HEK293 (cell line): ENCODE results near the gene APC2.

Experiments
- BCL11A ChIP-seq: fragments of 450-650 bp; formaldehyde crosslinking; IDR thresholded peaks from 2 replicates; pipeline ENCODE4 v1.5.1; 2016; ENCODE audit warnings: low read depth, missing biosample characterization, missing genetic modification characterization
- GLIS1 ChIP-seq: fragments of 450-650 bp; formaldehyde crosslinking; IDR thresholded peaks from 2 replicates; pipeline ENCODE4 v1.5.1; 2016; ENCODE audit warnings: missing biosample characterization, missing genetic modification characterization
- HOXA7 ChIP-seq: sonication (generic); formaldehyde crosslinking; IDR thresholded peaks from 2 replicates; pipeline ENCODE4 v1.8.1; 2022; ENCODE audit warnings: missing genetic modification reagents, borderline replicate concordance
- KLF8 ChIP-seq: fragments of 450-650 bp; formaldehyde crosslinking; IDR thresholded peaks from 2 replicates; pipeline ENCODE4 v1.5.1; 2016; ENCODE audit warnings: missing biosample characterization, missing genetic modification characterization
- MZF1 ChIP-seq: fragments of 450-650 bp; formaldehyde crosslinking; IDR thresholded peaks from 2 replicates; pipeline ENCODE4 v1.5.1; 2017; ENCODE audit warnings: missing biosample characterization, missing genetic modification characterization, borderline replicate concordance
- ZBTB1 ChIP-seq: fragments of 450-650 bp; formaldehyde crosslinking; IDR thresholded peaks from 2 replicates; pipeline ENCODE4 v1.5.1; 2016; ENCODE audit warnings: missing biosample characterization, missing genetic modification characterization
- ZBTB20 ChIP-seq: fragments of 450-650 bp; formaldehyde crosslinking; IDR thresholded peaks from 2 replicates; pipeline ENCODE4 v1.5.1; 2016; ENCODE audit warnings: missing biosample characterization, missing genetic modification characterization
- ZBTB8A ChIP-seq: fragments of 450-650 bp; formaldehyde crosslinking; IDR thresholded peaks from 2 replicates; pipeline ENCODE4 v1.5.1; 2016; ENCODE audit warnings: missing biosample characterization, missing genetic modification characterization
- ZFP3 ChIP-seq: fragments of 450-650 bp; formaldehyde crosslinking; IDR thresholded peaks from 2 replicates; pipeline ENCODE4 v1.5.1; 2016; ENCODE audit warnings: low read depth, missing biosample characterization, missing genetic modification characterization
- ZFP41 ChIP-seq: fragments of 450-650 bp; formaldehyde crosslinking; IDR thresholded peaks from 2 replicates; pipeline ENCODE4 v1.5.1; 2016; ENCODE audit warnings: missing biosample characterization, missing genetic modification characterization, borderline replicate concordance
- ZIC2 ChIP-seq: fragments of 450-650 bp; formaldehyde crosslinking; IDR thresholded peaks from 2 replicates; pipeline ENCODE4 v1.5.1; 2016; ENCODE audit warnings: missing biosample characterization, missing genetic modification characterization
- ZNF140 ChIP-seq: fragments of 450-650 bp; formaldehyde crosslinking; IDR thresholded peaks from 2 replicates; pipeline ENCODE4 v1.5.1; 2016; ENCODE audit warnings: missing biosample characterization, missing genetic modification characterization
- ZNF211 ChIP-seq: fragments of 450-650 bp; formaldehyde crosslinking; IDR thresholded peaks from 2 replicates; pipeline ENCODE4 v1.5.1; 2016; ENCODE audit warnings: low read depth, missing biosample characterization, missing genetic modification characterization
- ZNF214 ChIP-seq: fragments of 450-650 bp; formaldehyde crosslinking; IDR thresholded peaks from 2 replicates; pipeline ENCODE4 v1.5.1; 2017; ENCODE audit warnings: missing biosample characterization, mild to moderate bottlenecking, missing genetic modification characterization, borderline replicate concordance
- ZNF221 ChIP-seq: fragments of 450-650 bp; formaldehyde crosslinking; IDR thresholded peaks from 2 replicates; pipeline ENCODE4 v1.5.1; 2017; ENCODE audit warnings: missing biosample characterization, missing genetic modification characterization, borderline replicate concordance
- ZNF223 ChIP-seq: fragments of 450-650 bp; formaldehyde crosslinking; IDR thresholded peaks from 2 replicates; pipeline ENCODE4 v1.5.1; 2016; ENCODE audit warnings: missing biosample characterization, missing genetic modification characterization
- ZNF239 ChIP-seq: fragments of 450-650 bp; formaldehyde crosslinking; IDR thresholded peaks from 2 replicates; pipeline ENCODE4 v1.5.1; 2016; ENCODE audit warnings: missing biosample characterization, missing genetic modification characterization
- ZNF274 ChIP-seq, 2 experiments: fragments of 200-500 bp in 1 of 2; fragments of 450-650 bp in 1 of 2; sonication (Bioruptor generic) in 1 of 2; formaldehyde crosslinking in 1 of 2; IDR thresholded peaks; 2 replicates each; pipeline versions ENCODE4 v1.5.1 to v1.6.1; 2014 to 2016; ENCODE audit warnings: borderline replicate concordance in 1 of 2, inconsistent platforms in 1 of 2, low read length in 1 of 2, missing biosample characterization in 1 of 2, missing genetic modification characterization in 1 of 2
- ZNF354C ChIP-seq: fragments of 450-650 bp; formaldehyde crosslinking; IDR thresholded peaks from 2 replicates; pipeline ENCODE4 v1.5.1; 2016; ENCODE audit warnings: missing biosample characterization, missing genetic modification characterization, low read depth, borderline replicate concordance
- ZNF391 ChIP-seq: fragments of 450-650 bp; formaldehyde crosslinking; IDR thresholded peaks from 2 replicates; pipeline ENCODE4 v1.5.1; 2016; ENCODE audit warnings: low read depth, missing biosample characterization, missing genetic modification characterization, borderline replicate concordance
- ZNF394 ChIP-seq: fragments of 450-650 bp; formaldehyde crosslinking; IDR thresholded peaks from 2 replicates; pipeline ENCODE4 v1.5.1; 2016; ENCODE audit warnings: missing biosample characterization, missing genetic modification characterization, mild to moderate bottlenecking, moderate library complexity, borderline replicate concordance
- ZNF416 ChIP-seq: fragments of 450-650 bp; formaldehyde crosslinking; IDR thresholded peaks from 2 replicates; pipeline ENCODE4 v1.5.1; 2016; ENCODE audit warnings: missing biosample characterization, missing genetic modification characterization
- ZNF48 ChIP-seq: fragments of 450-650 bp; formaldehyde crosslinking; IDR thresholded peaks from 2 replicates; pipeline ENCODE4 v1.5.1; 2016; ENCODE audit warnings: missing biosample characterization, missing genetic modification characterization
- ZNF571 ChIP-seq: fragments of 450-650 bp; formaldehyde crosslinking; IDR thresholded peaks from 2 replicates; pipeline ENCODE4 v1.5.0; 2017; ENCODE audit warnings: missing biosample characterization, missing genetic modification characterization
- ZNF626 ChIP-seq: fragments of 450-650 bp; sonication (Bioruptor Pico); formaldehyde crosslinking; IDR thresholded peaks from 2 replicates; pipeline ENCODE4 v1.5.1; 2018; ENCODE audit warnings: missing biosample characterization, missing genetic modification characterization, inconsistent platforms
- ZNF660 ChIP-seq: fragments of 450-650 bp; IDR thresholded peaks from 2 replicates; pipeline ENCODE4 v1.5.1; 2018; ENCODE audit warnings: missing biosample characterization, mild to moderate bottlenecking, missing genetic modification characterization
- ZNF76 ChIP-seq: fragments of 450-650 bp; formaldehyde crosslinking; IDR thresholded peaks from 2 replicates; pipeline ENCODE4; 2016; ENCODE audit warnings: low read depth, missing biosample characterization, missing genetic modification characterization, borderline replicate concordance
- ZNF785 ChIP-seq: fragments of 450-650 bp; formaldehyde crosslinking; IDR thresholded peaks from 2 replicates; pipeline ENCODE4 v1.5.1; 2016; ENCODE audit warnings: missing biosample characterization, missing genetic modification characterization
- ZNF791 ChIP-seq: fragments of 450-650 bp; formaldehyde crosslinking; IDR thresholded peaks from 2 replicates; pipeline ENCODE4 v1.5.1; 2016; ENCODE audit warnings: missing biosample characterization, missing genetic modification characterization
- TF ChIP-seq, protein P1 (sequence below): fragments of 450-650 bp; IDR thresholded peaks from 2 replicates; pipeline ENCODE4 v1.5.1; 2018; ENCODE audit warnings: missing biosample characterization, mild to moderate bottlenecking, missing genetic modification characterization
- TF ChIP-seq, protein P2 (sequence below): fragments of 450-650 bp; formaldehyde crosslinking; IDR thresholded peaks from 2 replicates; pipeline ENCODE4 v1.5.1; 2016; ENCODE audit warnings: missing biosample characterization, missing genetic modification characterization
- TF ChIP-seq, protein P3 (sequence below): fragments of 450-650 bp; formaldehyde crosslinking; IDR thresholded peaks from 2 replicates; pipeline ENCODE4; 2016; ENCODE audit warnings: missing biosample characterization, missing genetic modification characterization
- TF ChIP-seq, protein P4 (sequence below): fragments of 450-650 bp; formaldehyde crosslinking; IDR thresholded peaks from 2 replicates; pipeline ENCODE4 v1.5.1; 2016; ENCODE audit warnings: missing biosample characterization, missing genetic modification characterization

Gene APC2

DNA sequence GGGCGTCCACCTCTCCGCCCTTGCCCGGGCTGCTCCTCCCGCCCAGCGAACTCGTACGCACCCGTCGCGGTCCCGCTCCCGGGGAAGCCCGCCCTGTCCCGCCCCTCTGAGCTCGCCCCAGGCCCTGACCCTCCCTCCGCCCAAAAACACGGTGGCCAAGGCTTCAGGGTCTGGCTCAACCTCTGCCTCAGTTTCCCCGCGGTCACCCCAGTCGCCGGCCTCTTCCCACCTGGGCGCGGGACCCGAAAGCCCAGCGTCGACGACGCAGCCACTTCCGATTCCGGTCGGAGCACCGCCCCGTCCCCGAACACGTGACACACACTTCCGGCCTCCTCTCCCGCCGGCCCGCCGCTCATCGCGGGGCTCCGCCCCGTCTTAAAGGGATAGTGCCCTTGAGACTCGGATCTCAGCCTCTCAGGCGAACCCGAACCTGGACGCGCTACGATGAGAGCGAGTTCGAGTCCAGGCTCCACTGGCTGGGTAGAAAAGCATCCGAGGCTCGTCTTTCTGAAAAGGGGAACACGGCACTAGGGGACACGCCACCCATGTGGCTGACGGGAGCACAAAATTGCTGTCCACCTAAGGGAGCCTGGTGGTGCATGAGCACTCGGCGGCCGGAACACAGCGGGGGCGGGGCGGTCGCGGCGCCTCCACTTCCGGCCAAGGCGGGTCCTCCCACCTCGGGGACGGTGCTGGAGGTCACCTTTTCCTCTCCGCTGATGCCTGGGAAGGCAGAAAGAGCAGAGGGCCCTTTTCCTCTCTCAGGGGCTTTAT is 29.2 kb downstream of the APC2 start, which contains the start of gene C19orf25 (continued):
- TF ChIP-seq HOXA7 (CRISPR knock-in tag) (no peak), ZNF391 (tag by site-specific recombination) (peak; percentile 14; the same call in 1 of the 2 replicates), ZBTB1 (tag by site-specific recombination) (no peak), BCL11A (tag by site-specific recombination) (peak; percentile 66; the same call in 1 of the 2 replicates), ZFP3 (tag by site-specific recombination) (peak; percentile 99), ZNF571 (no peak), ZNF354C (no peak), ZNF785 (tag by site-specific recombination) (0 out of 2 replicates have a peak, but pooled peaks have one; percentile 72), ZFP41 (tag by site-specific recombination) (no peak), ZIC2 (tag by site-specific recombination) (peak; percentile 65; the same call in 1 of the 2 replicates), ZNF660 (no peak; the same call in 1 of the 2 replicates), ZNF140 (no peak), ZNF211 (tag by site-specific recombination) (no peak), ZNF221 (tag by site-specific recombination) (no peak), ZNF48 (tag by site-specific recombination) (no peak), ZNF416 (no peak), GLIS1 (tag by site-specific recombination) (peak; percentile 73), ZBTB8A (tag by site-specific recombination) (peak; percentile 91), MZF1 (tag by site-specific recombination) (no peak), KLF8 (tag by site-specific recombination) (peak; percentile 82), ZNF214 (tag by site-specific recombination) (no peak), ZNF239 (tag by site-specific recombination) (no peak), ZNF791 (tag by site-specific recombination) (no peak), ZNF223 (no peak), ZBTB20 (tag by site-specific recombination) (peak; percentile 27; the same call in 1 of the 2 replicates), ZNF626 (tag by site-specific recombination) (no peak), ZNF76 (tag by site-specific recombination) (peak; percentile 66; the same call in 1 of the 2 replicates), ZNF394 (tag by site-specific recombination) (0 out of 2 replicates have a peak, but pooled peaks have one; percentile 17), ZNF274 (IDR thresholded peaks at IDR 0.05; ENCODE audit: low read length) (no peak), ZNF274 (tag by site-specific recombination; IDR thresholded peaks at IDR 0.05; ENCODE audit: borderline replicate concordance) (no peak)
- TF ChIP-seq, protein P1, sequence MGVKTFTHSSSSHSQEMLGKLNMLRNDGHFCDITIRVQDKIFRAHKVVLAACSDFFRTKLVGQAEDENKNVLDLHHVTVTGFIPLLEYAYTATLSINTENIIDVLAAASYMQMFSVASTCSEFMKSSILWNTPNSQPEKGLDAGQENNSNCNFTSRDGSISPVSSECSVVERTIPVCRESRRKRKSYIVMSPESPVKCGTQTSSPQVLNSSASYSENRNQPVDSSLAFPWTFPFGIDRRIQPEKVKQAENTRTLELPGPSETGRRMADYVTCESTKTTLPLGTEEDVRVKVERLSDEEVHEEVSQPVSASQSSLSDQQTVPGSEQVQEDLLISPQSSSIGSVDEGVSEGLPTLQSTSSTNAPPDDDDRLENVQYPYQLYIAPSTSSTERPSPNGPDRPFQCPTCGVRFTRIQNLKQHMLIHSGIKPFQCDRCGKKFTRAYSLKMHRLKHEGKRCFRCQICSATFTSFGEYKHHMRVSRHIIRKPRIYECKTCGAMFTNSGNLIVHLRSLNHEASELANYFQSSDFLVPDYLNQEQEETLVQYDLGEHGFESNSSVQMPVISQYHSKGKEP (tag by site-specific recombination), result no peak
- TF ChIP-seq, protein P2, sequence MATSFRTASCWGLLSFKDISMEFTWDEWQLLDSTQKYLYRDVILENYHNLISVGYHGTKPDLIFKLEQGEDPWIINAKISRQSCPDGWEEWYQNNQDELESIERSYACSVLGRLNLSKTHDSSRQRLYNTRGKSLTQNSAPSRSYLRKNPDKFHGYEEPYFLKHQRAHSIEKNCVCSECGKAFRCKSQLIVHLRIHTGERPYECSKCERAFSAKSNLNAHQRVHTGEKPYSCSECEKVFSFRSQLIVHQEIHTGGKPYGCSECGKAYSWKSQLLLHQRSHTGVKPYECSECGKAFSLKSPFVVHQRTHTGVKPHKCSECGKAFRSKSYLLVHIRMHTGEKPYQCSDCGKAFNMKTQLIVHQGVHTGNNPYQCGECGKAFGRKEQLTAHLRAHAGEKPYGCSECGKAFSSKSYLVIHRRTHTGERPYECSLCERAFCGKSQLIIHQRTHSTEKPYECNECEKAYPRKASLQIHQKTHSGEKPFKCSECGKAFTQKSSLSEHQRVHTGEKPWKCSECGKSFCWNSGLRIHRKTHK (tag by site-specific recombination), result no peak
- TF ChIP-seq, protein P3, sequence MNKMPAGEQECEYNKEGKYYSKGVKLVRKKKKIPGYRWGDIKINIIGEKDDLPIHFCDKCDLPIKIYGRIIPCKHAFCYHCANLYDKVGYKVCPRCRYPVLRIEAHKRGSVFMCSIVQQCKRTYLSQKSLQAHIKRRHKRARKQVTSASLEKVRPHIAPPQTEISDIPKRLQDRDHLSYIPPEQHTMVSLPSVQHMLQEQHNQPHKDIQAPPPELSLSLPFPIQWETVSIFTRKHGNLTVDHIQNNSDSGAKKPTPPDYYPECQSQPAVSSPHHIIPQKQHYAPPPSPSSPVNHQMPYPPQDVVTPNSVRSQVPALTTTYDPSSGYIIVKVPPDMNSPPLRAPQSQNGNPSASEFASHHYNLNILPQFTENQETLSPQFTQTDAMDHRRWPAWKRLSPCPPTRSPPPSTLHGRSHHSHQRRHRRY (tag by site-specific recombination), result no peak
- TF ChIP-seq, protein P4, sequence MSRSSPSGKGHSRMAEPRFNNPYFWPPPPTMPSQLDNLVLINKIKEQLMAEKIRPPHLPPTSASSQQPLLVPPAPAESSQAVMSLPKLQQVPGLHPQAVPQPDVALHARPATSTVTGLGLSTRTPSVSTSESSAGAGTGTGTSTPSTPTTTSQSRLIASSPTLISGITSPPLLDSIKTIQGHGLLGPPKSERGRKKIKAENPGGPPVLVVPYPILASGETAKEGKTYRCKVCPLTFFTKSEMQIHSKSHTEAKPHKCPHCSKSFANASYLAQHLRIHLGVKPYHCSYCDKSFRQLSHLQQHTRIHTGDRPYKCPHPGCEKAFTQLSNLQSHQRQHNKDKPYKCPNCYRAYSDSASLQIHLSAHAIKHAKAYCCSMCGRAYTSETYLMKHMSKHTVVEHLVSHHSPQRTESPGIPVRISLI (tag by site-specific recombination), result no peak
